Measurements from ENCODE around the gene BHLHA15.
"Not testable (repeated sequence)": the region's sequence is repeated elsewhere in the genome, so short reads cannot be mapped to it uniquely, and the experiment has no call there.

Gene BHLHA15

DNA sequence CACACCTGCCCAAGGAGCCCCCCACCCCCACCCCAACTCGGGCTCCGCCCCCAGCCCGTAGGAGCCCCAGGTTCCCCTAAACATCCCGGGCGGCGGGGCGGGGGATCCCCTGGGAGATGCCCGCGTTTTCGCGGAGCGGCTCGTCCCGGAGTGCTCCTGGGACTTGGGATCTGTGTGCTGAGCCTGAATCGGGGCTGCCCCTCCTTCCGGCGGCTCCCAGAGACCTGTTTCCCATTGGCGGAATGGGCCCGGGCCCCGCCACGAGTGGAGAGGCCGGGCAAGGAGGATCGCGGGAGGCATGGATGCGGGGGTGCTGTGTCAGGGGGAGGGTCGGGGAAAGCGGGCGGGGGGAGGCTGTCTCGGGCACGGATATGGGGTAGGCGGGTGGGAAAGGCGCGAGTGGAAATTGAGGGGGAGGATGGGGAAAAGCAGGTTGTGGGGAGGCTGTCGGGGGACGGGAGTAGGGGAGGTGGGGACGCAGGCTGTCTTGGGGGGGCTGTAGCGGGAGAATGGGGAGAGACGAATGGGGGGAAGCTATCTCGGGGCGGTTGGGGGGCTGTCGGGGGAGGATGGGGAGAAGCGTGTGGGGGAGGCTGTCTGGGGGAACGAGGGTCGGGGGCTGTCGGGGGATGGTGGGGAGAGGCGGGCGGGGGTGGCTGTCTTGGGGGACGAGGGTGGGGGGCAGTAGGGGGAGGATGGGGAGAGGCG lies 572 bp upstream of the BHLHA15 start:
- DNase-seq (ENCODE audit: low read depth), result no peak

DNA sequence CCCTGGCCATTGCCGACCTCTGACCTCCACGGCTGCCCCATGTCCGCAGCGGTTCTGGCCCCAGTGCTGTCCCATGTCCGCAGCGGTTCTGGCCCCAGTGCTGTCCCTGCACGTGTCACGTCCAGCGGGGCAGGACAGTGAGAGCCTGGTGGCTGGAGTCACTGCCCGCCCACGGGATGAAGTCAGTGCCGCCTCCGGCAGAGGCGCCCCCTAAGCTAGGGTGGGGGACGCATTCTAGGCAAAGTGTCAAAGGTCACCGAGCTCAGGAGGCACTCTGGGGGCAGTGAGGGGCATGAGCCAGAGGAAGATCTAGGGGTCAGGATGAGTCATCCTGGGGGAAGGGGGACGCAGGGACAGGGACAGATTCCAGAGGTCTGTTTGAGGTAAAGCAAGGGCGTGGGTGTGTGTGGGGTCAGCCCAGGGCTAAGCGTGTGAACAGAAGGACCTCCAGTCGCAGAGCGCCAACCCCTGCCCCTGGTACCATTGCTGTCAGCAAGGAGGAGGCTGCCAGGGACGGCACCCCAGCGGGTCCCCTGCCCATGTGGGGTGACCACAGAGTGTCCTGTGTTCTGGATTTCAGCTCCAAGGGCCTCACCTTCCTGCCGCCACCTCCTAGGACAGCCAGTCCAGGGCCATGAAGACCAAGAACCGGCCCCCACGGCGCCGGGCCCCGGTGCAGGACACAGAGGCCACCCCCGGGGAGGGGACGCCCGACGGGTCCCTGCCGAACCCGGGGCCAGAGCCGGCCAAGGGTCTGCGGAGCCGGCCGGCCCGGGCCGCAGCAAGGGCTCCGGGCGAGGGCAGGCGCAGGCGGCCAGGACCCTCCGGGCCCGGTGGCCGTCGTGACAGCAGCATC lies 665 bp downstream of the BHLHA15 start:
- no peak for DNase-seq (ENCODE audit: low read depth)

- DNase-seq (ENCODE audit: low read depth), result no peak
Observed at GRCh38 chr7:98212532-98213041, 1.3 kb downstream of the BHLHA15 start.

DNA sequence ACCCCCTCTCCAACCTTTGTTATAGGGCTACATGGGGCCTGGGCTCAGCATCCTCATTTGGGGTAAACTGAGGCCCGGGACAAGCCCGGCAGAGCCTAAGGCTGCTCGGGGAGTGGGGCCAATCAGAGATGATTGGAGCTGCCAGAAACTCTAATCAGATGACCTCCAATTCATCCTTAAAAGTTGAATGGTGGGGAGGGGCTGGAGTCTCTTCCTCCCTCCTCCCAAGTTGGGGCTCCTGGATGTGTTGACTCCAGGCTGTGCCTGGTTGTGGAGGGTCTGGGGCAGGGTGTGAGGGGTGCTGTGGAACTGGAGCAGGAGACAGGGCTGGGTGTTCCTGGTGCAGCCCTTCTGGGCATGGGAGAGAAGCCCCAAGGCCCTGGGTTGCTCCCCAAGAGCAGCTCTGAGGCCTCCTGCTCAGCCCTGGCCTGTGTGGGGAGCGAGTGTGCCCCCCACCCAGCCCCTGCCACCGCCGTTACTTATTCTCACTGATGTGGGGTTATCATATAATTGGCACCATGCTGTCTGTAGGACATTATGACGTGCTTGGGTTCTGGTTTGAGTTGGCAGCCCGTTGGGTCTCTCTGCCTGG lies 2.2 kb downstream of the BHLHA15 start:
- no peak for DNase-seq (ENCODE audit: low read depth)

- DNase-seq (ENCODE audit: low read depth), result no peak
Observed at GRCh38 chr7:98213888-98214810, 2.9 kb downstream of the BHLHA15 start.

GRCh38 chr7:98214811-98215321 lies 3.6 kb downstream of the BHLHA15 start:
- DNase-seq (ENCODE audit: low read depth), result no peak

DNA sequence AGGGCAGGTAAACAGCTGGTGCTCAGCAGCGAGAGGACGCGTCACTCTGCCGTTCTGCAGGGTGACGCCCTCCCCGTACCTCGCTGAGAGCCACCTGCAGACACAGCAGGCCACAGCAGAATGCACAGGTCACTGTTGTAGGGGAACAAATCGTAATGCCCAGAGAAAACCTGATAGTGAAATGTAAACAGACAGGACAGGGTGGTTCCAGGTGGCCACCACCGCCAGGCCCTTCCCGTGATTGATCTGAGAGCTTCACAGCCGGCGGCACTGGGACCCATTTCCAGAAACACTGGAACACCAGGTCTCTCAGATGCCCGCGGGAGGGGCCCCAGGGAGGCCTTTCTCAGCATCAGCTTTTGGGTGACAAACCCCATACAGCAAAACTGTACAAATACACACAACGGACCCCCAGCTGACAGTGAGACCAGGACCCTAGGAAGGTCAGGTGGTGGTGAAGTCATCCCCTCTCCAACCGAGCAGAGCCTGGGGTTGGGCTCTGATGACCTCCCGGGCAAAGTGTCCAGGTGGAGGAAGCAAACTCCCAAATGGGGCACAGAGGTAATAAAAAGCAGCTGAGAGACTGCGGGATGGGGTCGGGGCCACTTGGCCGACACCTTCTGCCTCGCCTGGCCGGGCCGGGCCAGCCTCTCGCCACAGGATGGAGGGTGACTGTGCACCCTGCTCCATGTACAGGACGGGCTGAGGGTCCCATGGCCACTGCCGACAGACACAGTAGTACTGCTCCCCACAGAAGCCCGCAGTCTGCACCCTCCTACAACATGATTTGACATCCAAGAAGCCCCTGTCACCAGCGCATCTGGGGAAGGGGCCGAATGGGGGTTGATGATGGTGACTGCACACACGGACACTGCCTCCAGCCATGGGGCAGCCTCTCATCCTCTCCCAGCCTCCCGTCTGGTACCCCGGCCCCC lies 4.6 kb downstream of the BHLHA15 start:
- no peak for DNase-seq (ENCODE audit: low read depth)

DNA sequence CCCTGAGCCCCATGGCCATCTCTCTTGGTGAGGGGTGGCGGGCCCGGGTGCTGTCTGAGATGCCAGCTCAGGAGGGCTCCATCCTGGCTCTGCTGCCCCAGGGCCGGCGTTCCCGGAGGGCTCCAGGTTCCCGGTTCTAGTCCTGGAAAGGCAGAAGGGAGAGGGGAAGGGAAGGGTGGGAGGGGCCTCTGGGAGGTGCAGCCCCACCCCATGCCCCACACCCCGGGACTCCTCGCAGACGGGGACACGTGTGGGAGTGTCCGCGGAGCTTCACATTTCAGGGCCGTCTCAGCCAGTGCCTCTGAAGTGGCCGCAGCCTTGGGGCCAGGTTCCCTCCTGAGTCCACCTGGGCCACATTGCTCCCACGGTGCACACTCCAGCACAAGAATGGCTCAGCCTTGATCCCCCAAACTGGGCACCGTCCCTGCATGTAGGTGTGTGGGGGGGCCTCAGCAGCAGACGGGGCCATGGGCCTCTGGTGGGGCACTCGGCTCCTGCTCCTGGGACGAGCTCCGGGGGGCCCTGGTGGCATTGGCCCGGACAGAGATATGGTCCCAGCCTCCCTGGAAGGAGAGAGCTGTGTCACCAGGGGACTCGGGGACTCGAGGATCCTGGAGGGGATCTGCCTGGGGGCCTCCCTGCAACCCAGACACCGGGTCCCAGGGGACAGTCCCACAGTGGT lies 5.8 kb downstream of the BHLHA15 start:
- DNase-seq (ENCODE audit: low read depth), result no peak

DNA sequence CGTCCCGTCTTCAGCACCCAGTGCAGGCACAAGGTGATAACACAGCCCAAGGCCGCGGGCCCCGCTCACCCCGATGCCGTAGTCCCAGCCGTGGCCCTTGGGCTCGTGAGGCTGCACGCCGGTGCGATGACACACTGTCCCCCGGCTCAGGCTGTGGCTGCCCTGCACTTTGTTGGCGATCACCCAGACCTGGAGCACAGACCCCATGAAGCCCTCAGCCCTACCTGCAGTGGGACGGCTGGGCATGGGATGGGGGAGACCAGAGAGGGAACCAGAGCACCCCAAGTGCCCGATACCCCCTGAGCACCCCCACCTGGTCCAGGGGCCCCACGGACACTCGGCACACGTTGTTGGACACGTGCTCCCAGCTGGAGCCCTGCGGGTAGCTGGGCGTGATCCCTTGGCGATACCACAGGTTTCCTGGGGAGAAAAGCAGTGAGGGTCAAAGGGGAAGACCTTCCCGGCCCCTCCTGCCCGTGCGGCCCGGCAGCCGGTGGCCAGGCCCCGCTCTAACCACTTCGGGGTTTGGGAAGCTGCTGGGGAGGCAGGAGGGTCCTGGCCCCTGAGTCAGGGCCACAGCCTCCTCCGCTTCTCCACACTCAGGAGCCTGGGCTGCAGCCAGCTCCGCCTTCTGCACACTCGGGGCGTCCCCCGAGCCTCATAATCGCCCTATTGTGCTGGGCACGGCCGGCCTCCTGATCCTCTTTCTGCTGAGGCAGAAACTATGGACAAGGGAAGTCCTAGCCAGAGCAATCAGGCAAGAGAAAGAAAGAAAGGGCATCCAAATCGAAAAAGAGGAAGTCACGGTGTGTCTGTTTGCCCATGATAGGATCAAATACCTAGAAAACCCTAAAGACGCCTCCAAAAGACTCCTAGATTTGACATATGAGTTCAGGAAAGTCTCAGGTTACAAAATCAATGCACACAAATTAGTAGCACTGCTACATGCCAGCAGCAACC lies 6.7 kb downstream of the BHLHA15 start:
- no peak for DNase-seq (ENCODE audit: low read depth)

GRCh38 chr7:98219382-98219781 lies 8.1 kb downstream of the BHLHA15 start:
- DNase-seq (ENCODE audit: low read depth), result not testable (repeated sequence)

- no peak for DNase-seq (ENCODE audit: low read depth)
Observed at GRCh38 chr7:98221611-98222532, 10.6 kb downstream of the BHLHA15 start.

- no peak for DNase-seq (ENCODE audit: low read depth)
Observed at GRCh38 chr7:98222533-98223195, 11.4 kb downstream of the BHLHA15 start.

- DNase-seq (ENCODE audit: low read depth), result no peak
Observed at GRCh38 chr7:98223351-98223897, 12.2 kb downstream of the BHLHA15 start.

DNA sequence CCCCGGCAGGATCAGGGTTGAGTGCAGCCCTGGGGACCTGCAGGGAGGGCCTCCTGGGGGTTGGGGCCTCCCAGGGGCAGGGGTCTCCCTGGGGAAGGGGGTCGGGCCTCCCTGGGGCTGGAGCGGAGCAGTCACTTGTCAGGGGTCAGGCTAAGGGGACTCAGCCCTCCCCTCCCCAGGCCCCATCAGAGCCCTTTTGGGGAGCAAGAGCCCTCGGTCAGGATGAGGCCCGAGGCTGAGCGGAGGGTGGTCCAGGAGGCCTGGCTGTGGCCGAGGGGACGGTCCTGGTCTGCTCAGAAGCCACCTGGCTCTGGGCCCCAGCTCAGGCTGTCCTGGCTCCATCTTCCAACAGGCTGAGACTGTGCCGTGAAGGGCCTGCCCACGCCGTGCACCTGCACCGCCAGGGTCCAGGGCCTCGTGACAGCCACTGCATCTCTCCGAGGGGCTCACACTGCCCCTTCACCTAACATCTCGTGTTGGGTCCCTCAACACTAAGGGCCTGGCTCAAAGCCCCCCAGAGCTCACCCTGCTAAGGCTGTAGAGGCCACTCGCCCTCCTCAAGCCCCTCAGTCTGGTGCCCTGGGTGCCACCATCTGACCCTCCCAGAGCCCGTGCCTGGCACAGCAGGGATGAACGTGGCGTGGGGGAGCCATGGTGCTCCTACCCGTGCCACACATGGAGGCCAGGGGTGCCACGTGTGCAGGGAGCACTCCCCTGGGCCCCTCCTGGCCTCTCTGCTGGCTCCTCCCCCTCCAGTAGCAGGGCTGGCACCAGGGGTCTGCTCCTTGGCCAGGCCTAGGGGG lies 12.9 kb downstream of the BHLHA15 start:
- no peak for DNase-seq (ENCODE audit: low read depth)

DNA sequence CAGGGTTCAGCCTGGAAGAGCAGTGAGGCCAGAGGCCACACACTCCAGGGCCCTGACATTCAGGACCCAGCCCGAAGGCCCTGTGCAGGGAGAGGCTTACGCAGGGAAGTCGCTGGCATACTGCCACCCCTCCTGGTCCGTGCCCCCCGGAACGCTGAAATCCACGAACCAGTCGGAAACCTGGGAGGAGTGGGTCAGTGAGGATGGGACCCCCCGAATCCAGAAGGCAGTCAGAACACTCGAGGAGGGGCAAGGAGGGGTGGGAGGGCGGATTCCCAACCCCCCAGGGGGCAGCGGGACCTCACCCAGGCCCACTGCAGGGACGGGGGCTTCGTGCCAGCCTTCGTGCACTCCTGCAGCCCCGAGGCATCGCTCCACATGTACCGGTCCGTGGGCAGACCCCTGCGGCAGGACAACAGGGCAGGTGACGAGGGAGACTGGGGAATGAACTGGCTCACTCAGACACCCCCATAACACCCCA lies 13.5 kb downstream of the BHLHA15 start:
- DNase-seq (ENCODE audit: low read depth), result no peak
